ENCODE measurements around the gene SCMH1.

DNA sequence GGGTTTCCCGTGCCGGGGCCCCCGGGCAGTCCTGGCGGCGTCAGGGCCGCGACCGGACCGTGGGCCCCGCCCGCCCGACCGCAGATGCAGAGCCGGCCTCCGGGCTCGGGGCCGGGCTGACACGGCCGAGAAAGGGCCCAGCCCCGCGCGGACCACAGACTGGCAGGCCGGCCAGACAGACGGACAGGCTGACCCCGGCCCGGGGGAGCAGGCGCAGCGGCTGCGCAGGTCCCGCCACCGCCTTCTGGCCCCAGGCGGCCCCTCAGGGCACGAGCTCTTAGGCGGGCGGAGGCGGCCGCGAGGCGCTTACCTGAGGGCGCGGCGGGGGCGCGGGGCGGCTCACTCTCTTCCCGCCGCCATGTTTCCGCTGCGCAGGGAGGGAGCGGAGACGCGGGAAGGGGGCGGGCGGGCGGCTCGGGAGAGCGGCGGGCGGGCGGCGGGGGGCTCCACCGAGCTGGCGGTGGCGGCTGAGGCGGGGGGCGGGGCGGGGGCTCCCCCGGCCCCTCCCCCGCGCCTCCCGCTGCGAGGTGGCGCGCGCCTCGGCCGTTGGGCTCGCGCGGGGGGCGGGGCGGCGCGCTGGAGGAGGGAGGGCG is at the start of gene SCMH1:
- TF ChIP-seq, protein P1, sequence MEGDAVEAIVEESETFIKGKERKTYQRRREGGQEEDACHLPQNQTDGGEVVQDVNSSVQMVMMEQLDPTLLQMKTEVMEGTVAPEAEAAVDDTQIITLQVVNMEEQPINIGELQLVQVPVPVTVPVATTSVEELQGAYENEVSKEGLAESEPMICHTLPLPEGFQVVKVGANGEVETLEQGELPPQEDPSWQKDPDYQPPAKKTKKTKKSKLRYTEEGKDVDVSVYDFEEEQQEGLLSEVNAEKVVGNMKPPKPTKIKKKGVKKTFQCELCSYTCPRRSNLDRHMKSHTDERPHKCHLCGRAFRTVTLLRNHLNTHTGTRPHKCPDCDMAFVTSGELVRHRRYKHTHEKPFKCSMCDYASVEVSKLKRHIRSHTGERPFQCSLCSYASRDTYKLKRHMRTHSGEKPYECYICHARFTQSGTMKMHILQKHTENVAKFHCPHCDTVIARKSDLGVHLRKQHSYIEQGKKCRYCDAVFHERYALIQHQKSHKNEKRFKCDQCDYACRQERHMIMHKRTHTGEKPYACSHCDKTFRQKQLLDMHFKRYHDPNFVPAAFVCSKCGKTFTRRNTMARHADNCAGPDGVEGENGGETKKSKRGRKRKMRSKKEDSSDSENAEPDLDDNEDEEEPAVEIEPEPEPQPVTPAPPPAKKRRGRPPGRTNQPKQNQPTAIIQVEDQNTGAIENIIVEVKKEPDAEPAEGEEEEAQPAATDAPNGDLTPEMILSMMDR (conservative IDR thresholded peaks at IDR 0.05; ENCODE audit: low read length) = no peak
- no peak for TF ChIP-seq EZH2phosphoT487 (IDR thresholded peaks at IDR 0.05; ENCODE audit: borderline replicate concordance, low read depth, low read length)

Measured in OCI-LY7 (cell line).